Esophagus muscularis mucosa (tissue), 3 donors: ENCODE results near the gene AGTRAP.

Experiments used
- POLR2AphosphoS5 ChIP-seq, 2 donors: sonication (generic); formaldehyde crosslinking; IDR thresholded peaks; one replicate each; pipeline ENCODE4 v1.6.1; 2017; ENCODE audit warnings: antibody characterized with exemption in 2 of 2
- TF ChIP-seq, protein P1 (sequence below), 3 experiments: fragments of 200-600 bp in 2 of 3; fragments of 450-650 bp in 1 of 3; sonication (generic) in 2 of 3; IDR thresholded peaks; one replicate each; pipeline ENCODE4 v1.5.1; 2017 to 2019; ENCODE audit warnings: antibody characterized with exemption in 3 of 3, mild to moderate bottlenecking in 2 of 3, moderate library complexity in 1 of 3

DNA sequence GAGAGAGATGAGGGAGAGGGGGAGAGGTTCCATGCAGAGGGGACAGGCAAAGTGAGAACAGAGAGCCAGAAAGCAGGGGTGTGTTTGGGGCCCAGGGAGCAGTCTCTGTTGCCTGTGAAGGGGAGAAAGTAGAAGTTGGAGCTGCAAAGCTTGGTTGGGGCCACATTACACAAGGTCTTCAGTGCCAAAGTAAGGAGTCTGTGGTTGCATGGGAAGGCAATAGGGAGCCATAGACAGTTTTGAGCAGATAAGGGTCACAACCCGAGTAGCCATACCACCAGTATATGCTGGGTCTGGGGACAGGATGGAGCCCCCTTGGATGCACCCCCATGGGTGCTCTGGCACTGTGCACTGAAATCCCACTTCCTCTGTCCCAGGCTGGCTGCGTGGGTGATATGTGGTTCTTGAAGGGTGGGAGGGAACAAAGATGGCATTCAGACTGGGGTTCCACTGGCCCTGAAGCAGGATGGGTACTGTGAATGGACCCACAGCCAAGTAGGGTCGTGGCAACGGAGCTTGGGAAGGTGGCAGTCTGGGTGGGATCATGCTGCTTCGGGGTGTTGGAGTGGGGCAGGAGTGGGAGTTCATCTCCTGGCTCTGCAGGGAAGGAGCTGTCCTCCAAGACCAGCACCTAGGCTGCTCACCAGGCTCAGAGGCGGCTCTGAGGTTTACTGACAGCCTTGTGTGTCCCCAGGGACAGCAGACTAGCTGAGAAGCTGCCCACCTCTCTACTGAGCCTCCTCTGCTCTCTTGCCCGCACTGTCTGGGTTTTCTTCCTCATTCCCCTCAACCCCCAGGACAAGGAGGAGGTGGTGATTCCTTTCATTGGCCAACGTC, 32.4 kb upstream of the AGTRAP start:
- TF ChIP-seq, protein P1, sequence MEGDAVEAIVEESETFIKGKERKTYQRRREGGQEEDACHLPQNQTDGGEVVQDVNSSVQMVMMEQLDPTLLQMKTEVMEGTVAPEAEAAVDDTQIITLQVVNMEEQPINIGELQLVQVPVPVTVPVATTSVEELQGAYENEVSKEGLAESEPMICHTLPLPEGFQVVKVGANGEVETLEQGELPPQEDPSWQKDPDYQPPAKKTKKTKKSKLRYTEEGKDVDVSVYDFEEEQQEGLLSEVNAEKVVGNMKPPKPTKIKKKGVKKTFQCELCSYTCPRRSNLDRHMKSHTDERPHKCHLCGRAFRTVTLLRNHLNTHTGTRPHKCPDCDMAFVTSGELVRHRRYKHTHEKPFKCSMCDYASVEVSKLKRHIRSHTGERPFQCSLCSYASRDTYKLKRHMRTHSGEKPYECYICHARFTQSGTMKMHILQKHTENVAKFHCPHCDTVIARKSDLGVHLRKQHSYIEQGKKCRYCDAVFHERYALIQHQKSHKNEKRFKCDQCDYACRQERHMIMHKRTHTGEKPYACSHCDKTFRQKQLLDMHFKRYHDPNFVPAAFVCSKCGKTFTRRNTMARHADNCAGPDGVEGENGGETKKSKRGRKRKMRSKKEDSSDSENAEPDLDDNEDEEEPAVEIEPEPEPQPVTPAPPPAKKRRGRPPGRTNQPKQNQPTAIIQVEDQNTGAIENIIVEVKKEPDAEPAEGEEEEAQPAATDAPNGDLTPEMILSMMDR (IDR thresholded peaks at IDR 0.05) = no peak
- no peak for TF ChIP-seq POLR2AphosphoS5 (IDR thresholded peaks at IDR 0.05)
